ENCODE data around the gene ECI2. TPM values are rescaled to one million over a fixed set of nuclear protein-coding genes. Genes with fewer than 3 reads are reported as not detected.

ECI2 gene
- total RNA-seq, 1 experiment from 2014 or later, result 61.4 TPM

DNA sequence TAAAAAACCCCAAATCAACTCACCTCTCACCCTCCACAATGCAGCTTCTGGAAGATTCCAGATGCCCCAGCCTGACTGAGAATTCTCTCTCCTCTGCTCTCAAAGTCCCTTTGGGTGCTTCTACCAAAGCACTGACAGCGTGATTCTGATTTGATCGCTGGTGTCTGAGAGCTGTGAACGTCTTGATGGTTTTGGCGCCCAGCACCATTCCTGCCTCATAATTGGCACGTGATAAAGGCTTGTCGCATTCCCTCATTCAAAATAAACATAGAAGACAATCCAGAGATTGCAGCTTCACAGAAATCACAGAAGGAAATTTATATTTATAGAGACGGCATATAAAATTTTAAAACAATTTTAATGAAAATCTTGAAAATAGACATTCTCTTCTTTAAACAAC is 24.1 kb upstream of the ECI2 start (continued):
- TF ChIP-seq USF1 (CRISPR knock-in tag; IDR thresholded peaks at IDR 0.05) (no peak), ESRRA (CRISPR knock-in tag; IDR thresholded peaks at IDR 0.05; ENCODE audit: borderline replicate concordance) (no peak), TEAD1 (CRISPR knock-in tag; IDR thresholded peaks at IDR 0.05) (no peak)
- TF ChIP-seq, protein P1, sequence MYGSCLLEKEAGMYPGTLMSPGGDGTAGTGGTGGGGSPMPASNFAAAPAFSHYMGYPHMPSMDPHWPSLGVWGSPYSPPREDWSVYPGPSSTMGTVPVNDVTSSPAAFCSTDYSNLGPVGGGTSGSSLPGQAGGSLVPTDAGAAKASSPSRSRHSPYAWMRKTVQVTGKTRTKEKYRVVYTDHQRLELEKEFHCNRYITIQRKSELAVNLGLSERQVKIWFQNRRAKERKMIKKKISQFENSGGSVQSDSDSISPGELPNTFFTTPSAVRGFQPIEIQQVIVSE (CRISPR knock-in tag; IDR thresholded peaks at IDR 0.05; ENCODE audit: borderline replicate concordance), result no peak
- TF ChIP-seq, protein P2, sequence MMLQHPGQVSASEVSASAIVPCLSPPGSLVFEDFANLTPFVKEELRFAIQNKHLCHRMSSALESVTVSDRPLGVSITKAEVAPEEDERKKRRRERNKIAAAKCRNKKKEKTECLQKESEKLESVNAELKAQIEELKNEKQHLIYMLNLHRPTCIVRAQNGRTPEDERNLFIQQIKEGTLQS (CRISPR knock-in tag; conservative IDR thresholded peaks at IDR 0.05), result no peak
- TF ChIP-seq, protein P3, sequence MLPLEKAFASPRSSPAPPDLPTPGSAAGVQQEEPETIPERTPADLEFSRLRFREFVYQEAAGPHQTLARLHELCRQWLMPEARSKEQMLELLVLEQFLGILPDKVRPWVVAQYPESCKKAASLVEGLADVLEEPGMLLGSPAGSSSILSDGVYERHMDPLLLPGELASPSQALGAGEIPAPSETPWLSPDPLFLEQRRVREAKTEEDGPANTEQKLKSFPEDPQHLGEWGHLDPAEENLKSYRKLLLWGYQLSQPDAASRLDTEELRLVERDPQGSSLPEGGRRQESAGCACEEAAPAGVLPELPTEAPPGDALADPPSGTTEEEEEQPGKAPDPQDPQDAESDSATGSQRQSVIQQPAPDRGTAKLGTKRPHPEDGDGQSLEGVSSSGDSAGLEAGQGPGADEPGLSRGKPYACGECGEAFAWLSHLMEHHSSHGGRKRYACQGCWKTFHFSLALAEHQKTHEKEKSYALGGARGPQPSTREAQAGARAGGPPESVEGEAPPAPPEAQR (CRISPR knock-in tag; IDR thresholded peaks at IDR 0.05), result no peak

GRCh38 chr6:4157506-4157905 is 22.1 kb upstream of the ECI2 start:
- no peak overlapping the region for H3K27ac Mint-ChIP-seq

More at GRCh38 chr6:4157506-4157905, 22.1 kb upstream of the ECI2 start:
- peaks cover 9% of the 10 kb centered on the region for H3K4me1 Mint-ChIP-seq
- H3K4me3 Mint-ChIP-seq, result no peak overlapping the region
- ChIA-PET POLR2A (no interaction called here), CTCF (no interaction called here)
- DNase-seq (ENCODE audit: low spot score), result no peak
- H3K9me3 Mint-ChIP-seq, result no peaks in the 10 kb centered on the region
- TF ChIP-seq JUN (CRISPR knock-in tag; IDR thresholded peaks at IDR 0.05) (no peak), MAX (CRISPR knock-in tag; IDR thresholded peaks at IDR 0.05) (no peak), ZNF281 (CRISPR knock-in tag; IDR thresholded peaks at IDR 0.05) (no peak), FOXJ3 (CRISPR knock-in tag; IDR thresholded peaks at IDR 0.05; ENCODE audit: borderline replicate concordance) (no peak), ZNF219 (CRISPR knock-in tag; IDR thresholded peaks at IDR 0.05; ENCODE audit: borderline replicate concordance) (no peak), ETV6 (CRISPR knock-in tag; IDR thresholded peaks at IDR 0.05) (no peak), GRHL2 (CRISPR knock-in tag; IDR thresholded peaks at IDR 0.05; ENCODE audit: insufficient replicate concordance, severe bottlenecking) (no peak), E2F5 (CRISPR knock-in tag; IDR thresholded peaks at IDR 0.05) (no peak)
- TF ChIP-seq, protein P4, sequence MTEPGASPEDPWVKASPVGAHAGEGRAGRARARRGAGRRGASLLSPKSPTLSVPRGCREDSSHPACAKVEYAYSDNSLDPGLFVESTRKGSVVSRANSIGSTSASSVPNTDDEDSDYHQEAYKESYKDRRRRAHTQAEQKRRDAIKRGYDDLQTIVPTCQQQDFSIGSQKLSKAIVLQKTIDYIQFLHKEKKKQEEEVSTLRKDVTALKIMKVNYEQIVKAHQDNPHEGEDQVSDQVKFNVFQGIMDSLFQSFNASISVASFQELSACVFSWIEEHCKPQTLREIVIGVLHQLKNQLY (CRISPR knock-in tag; IDR thresholded peaks at IDR 0.05), result no peak
- TF ChIP-seq, protein P5, sequence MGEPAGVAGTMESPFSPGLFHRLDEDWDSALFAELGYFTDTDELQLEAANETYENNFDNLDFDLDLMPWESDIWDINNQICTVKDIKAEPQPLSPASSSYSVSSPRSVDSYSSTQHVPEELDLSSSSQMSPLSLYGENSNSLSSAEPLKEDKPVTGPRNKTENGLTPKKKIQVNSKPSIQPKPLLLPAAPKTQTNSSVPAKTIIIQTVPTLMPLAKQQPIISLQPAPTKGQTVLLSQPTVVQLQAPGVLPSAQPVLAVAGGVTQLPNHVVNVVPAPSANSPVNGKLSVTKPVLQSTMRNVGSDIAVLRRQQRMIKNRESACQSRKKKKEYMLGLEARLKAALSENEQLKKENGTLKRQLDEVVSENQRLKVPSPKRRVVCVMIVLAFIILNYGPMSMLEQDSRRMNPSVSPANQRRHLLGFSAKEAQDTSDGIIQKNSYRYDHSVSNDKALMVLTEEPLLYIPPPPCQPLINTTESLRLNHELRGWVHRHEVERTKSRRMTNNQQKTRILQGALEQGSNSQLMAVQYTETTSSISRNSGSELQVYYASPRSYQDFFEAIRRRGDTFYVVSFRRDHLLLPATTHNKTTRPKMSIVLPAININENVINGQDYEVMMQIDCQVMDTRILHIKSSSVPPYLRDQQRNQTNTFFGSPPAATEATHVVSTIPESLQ (CRISPR knock-in tag; IDR thresholded peaks at IDR 0.05), result no peak
- H3K27me3 Mint-ChIP-seq (ENCODE audit: low read depth), result no peaks in the 10 kb centered on the region
- no peaks in the 10 kb centered on the region for H3K36me3 Mint-ChIP-seq
- no peak for ATAC-seq
